Raji (cell line): ENCODE measurements around the gene ADGRG7.

ENCODE experiments used
- POLR2A ChIP-seq: IDR thresholded peaks from 2 replicates; pipeline ENCODE4 v1.6.1; 2011; ENCODE audit warnings: low read depth, low read length, control low read depth; ENCODE audit not compliant: insufficient read depth

The ADGRG7 gene

GRCh38 chr3:100609305-100609704 lies at the start of gene ADGRG7:
Gene ADGRG7 (plus strand): TSS chr3:100609601. CDS start chr3:100609857, 256 bp downstream.
- TF ChIP-seq POLR2A, result no peak

- no peak for TF ChIP-seq POLR2A
Observed at GRCh38 chr3:100560426-100560825, 49.0 kb upstream of the ADGRG7 start.

- TF ChIP-seq POLR2A, result no peak
Observed at GRCh38 chr3:100561459-100562158, 47.8 kb upstream of the ADGRG7 start.

GRCh38 chr3:100562224-100562857 lies 47.1 kb upstream of the ADGRG7 start:
- TF ChIP-seq POLR2A, result no peak

GRCh38 chr3:100563228-100563627 lies 46.2 kb upstream of the ADGRG7 start:
- no peak for TF ChIP-seq POLR2A

GRCh38 chr3:100563652-100564211 lies 45.7 kb upstream of the ADGRG7 start:
- TF ChIP-seq POLR2A, result no peak

- no peak for TF ChIP-seq POLR2A
Observed at GRCh38 chr3:100570811-100571210, 38.6 kb upstream of the ADGRG7 start.

GRCh38 chr3:100574536-100574935 lies 34.9 kb upstream of the ADGRG7 start:
- no peak for TF ChIP-seq POLR2A

- TF ChIP-seq POLR2A, result no peak
Observed at GRCh38 chr3:100575704-100576103, 33.7 kb upstream of the ADGRG7 start.

- TF ChIP-seq POLR2A, result no peak
Observed at GRCh38 chr3:100577382-100578008, 31.9 kb upstream of the ADGRG7 start.

GRCh38 chr3:100578646-100579045 lies 30.8 kb upstream of the ADGRG7 start:
- TF ChIP-seq POLR2A, result no peak

- TF ChIP-seq POLR2A, result no peak
Observed at GRCh38 chr3:100580147-100580546, 29.3 kb upstream of the ADGRG7 start.

GRCh38 chr3:100581650-100582049 lies 27.8 kb upstream of the ADGRG7 start:
- no peak for TF ChIP-seq POLR2A

GRCh38 chr3:100584101-100584660 lies 25.2 kb upstream of the ADGRG7 start:
- TF ChIP-seq POLR2A, result no peak

- TF ChIP-seq POLR2A, result no peak
Observed at GRCh38 chr3:100586832-100587231, 22.6 kb upstream of the ADGRG7 start.
